GM12878 (cell line): Measurements from ENCODE around the gene KCTD6. TPM values are rescaled to one million over a fixed set of nuclear protein-coding genes. Genes with fewer than 3 reads are reported as not detected.

Experiments used
- ATAC-seq: fragments of 200-7000 bp; cut with Tn5 transposase; 3 replicates; pipeline ENCODE4 v1.9.1; 2020; ENCODE audit warnings: mild to moderate bottlenecking, moderate library complexity
- BruUV-seq: library from RNA; stranded (reverse); fragments of 400-500 nt; replicated peaks from 2 replicates; lab custom pipeline; 2021; lab: Mats Ljungman, UMichigan
- CTCF ChIA-PET: fragments of 300-600 bp; sonication (Branson Sonifier 250); formaldehyde crosslinking; extraction: SDS; loops from one replicate; lab custom pipeline; 2021; ENCODE audit warnings: inconsistent platforms; lab: Yijun Ruan, JAX
- POLR2A ChIA-PET: fragments of 350-600 bp; formaldehyde crosslinking; extraction: SDS; loops from one replicate; lab custom pipeline; 2021; ENCODE audit warnings: inconsistent platforms; lab: Charles Lee
- RAD21 ChIA-PET: fragments of 300-600 bp; sonication (Branson Sonifier 250); formaldehyde crosslinking; loops from one replicate; lab custom pipeline; 2023; ENCODE audit warnings: antibody characterized with exemption; ENCODE audit not compliant: unreplicated experiment; lab: Charles Lee
- SMC1A ChIA-PET: fragments of 300-600 bp; sonication (Branson Sonifier 250); formaldehyde crosslinking; loops from one replicate; lab custom pipeline; 2023; ENCODE audit not compliant: unreplicated experiment, uncharacterized antibody; lab: Charles Lee
- DNase-seq: peaks from one replicate; pipeline ENCODE4 v3.0.0-alpha.2; 2011; ENCODE audit warnings: low read depth, low spot score
- FAIRE-seq: peaks from 3 replicates; lab custom pipeline; 2011; peaks lifted over from hg19 to GRCh38; lab: Jason Lieb, UNC
- H2AFZ ChIP-seq: 2 replicates; pipeline ENCODE4 v1.6.0; 2011; ENCODE audit warnings: low read depth, low read length, control low read depth; ENCODE audit not compliant: control insufficient read depth
- H3K27ac ChIP-seq: 2 replicates; pipeline ENCODE4 v1.5.1; 2011; ENCODE audit warnings: control low read depth; ENCODE audit not compliant: control insufficient read depth, insufficient read depth
- H3K27me3 ChIP-seq, 2 experiments: replicated peaks in 1 of 2; 2 replicates each; pipeline versions ENCODE4 v1.6.0 to v1.6.1; 2011; ENCODE audit warnings: low read length in 1 of 2; ENCODE audit not compliant: control insufficient read depth in 2 of 2, insufficient read depth in 2 of 2
- H3K36me3 ChIP-seq, 2 experiments: 2 replicates each; pipeline ENCODE4 v1.5.1; 2011; ENCODE audit warnings: low read length in 1 of 2; ENCODE audit not compliant: control insufficient read depth in 2 of 2, insufficient read depth in 2 of 2
- H3K4me1 ChIP-seq: 2 replicates; pipeline ENCODE4 v1.6.1; 2011; ENCODE audit warnings: mild to moderate bottlenecking, low read length, moderate library complexity, mixed read lengths; ENCODE audit not compliant: control insufficient read depth, insufficient read depth
- H3K4me2 ChIP-seq: 2 replicates; pipeline ENCODE4 v1.6.0; 2011; ENCODE audit warnings: control low read depth; ENCODE audit not compliant: control insufficient read depth, insufficient read depth
- H3K4me3 ChIP-seq: fragments of 200-600 bp; sonication (generic); 2 replicates; pipeline ENCODE4 v1.5.1; 2016
- H3K79me2 ChIP-seq: 2 replicates; pipeline ENCODE4 v1.6.0; 2011; ENCODE audit warnings: low read length; ENCODE audit not compliant: control insufficient read depth, insufficient read depth
- H3K9ac ChIP-seq: 2 replicates; pipeline ENCODE4 v1.8.0; 2011; ENCODE audit warnings: low read length, control low read depth, mixed read lengths; ENCODE audit not compliant: control insufficient read depth, insufficient read depth
- H3K9me3 ChIP-seq: replicated peaks from 3 replicates; pipeline ENCODE4 v1.5.1; 2011; ENCODE audit warnings: mild to moderate bottlenecking, low read length; ENCODE audit not compliant: control insufficient read depth, insufficient read depth
- H4K20me1 ChIP-seq: 2 replicates; pipeline ENCODE4 v1.6.0; 2011; ENCODE audit not compliant: control insufficient read depth, insufficient read depth
- CHD1 ChIP-seq: IDR thresholded peaks from 2 replicates; pipeline ENCODE4 v1.6.1; 2012; ENCODE audit warnings: low read depth, low read length, improper control_type of control experiment
- E4F1 ChIP-seq: fragments of 450-650 bp; IDR thresholded peaks from 2 replicates; pipeline ENCODE4 v1.6.1; 2018; ENCODE audit warnings: borderline replicate concordance, mild to moderate bottlenecking; ENCODE audit not compliant: partially characterized antibody
- EZH2 ChIP-seq: IDR thresholded peaks from 2 replicates; pipeline ENCODE4 v1.6.1; 2012; ENCODE audit warnings: low read depth, mild to moderate bottlenecking, control low read depth, inconsistent platforms, low read length, borderline replicate concordance; ENCODE audit not compliant: control insufficient read depth
- KLF5 ChIP-seq: fragments of 450-650 bp; IDR thresholded peaks from 2 replicates; pipeline ENCODE4 v1.6.1; 2014; ENCODE audit warnings: mild to moderate bottlenecking; ENCODE audit not compliant: partially characterized antibody
- MXI1 ChIP-seq: fragments of 150-350 bp; IDR thresholded peaks from 2 replicates; pipeline ENCODE4 v1.6.1; 2011; ENCODE audit warnings: low read depth, mild to moderate bottlenecking, inconsistent platforms, low read length, improper control_type of control experiment
- NRF1 ChIP-seq: conservative IDR thresholded peaks from 2 replicates; pipeline ENCODE4 v1.6.1; 2011; ENCODE audit warnings: mild to moderate bottlenecking, low read depth, low read length, improper control_type of control experiment
- WGBS: methylation state at CpG from one replicate; pipeline ENCODE4 v1.1.6; 2016; ENCODE audit warnings: low lambda C conversion rate; ENCODE audit not compliant: insufficient replicate concordance, insufficient coverage; ENCODE audit errors: missing lambda C conversion rate; 5-methylcytosine and 5-hydroxymethylcytosine counted together
- in situ Hi-C: fragments of 300-500 bp; cut with MboI; formaldehyde crosslinking; loops from 9 replicates; pipeline ENCODE4 v1.14.3; 2018; ENCODE audit warnings: mixed read lengths
- intact Hi-C: fragments of 100-400 bp; cut with micrococcal nuclease; formaldehyde crosslinking; loops from one replicate; pipeline ENCODE4 v1.14.2; 2022; ENCODE audit not compliant: unreplicated experiment
- polyA plus RNA-seq, 11 experiments: library from polyadenylated mRNA; depleted of rRNA in 4 of 11; unstranded in 6 of 11; stranded (reverse) in 5 of 11; fragments of >200 nt; fragmentation: Nextera tagmentation in 4 of 11; fragmentation: Illumina TruSeq in 1 of 11; extraction: Ambion mirVana in 4 of 11; extraction: Trizol in 1 of 11; gene quantifications; 1 replicate in 1 of 11; 2 replicates in 10 of 11; pipeline versions ENCODE4 v1.2.1 to v1.2.3, GENCODE V29; 2011 to 2016; ENCODE audit warnings: inconsistent platforms in 2 of 11, missing spikeins in 2 of 11, low read depth in 1 of 11
- total RNA-seq, 4 experiments: library from RNA; depleted of rRNA in 3 of 4; stranded (reverse); fragments of >200 nt in 3 of 4; fragmentation: Illumina TruSeq in 1 of 4; extraction: Trizol in 1 of 4; gene quantifications; 2 replicates each; pipeline versions ENCODE4 v1.2.1 to v1.2.3, GENCODE V29; 2013 to 2021
- TF ChIP-seq, protein P1 (sequence below): fragments of 450-650 bp; IDR thresholded peaks from 2 replicates; pipeline ENCODE4 v1.6.1; 2017; ENCODE audit warnings: antibody characterized with exemption, mild to moderate bottlenecking, moderate library complexity

Gene KCTD6
- total and polyA plus RNA-seq, 10 of the 15 experiments (the other 5 are each of a cell fraction or from before 2014, with no cell fraction given): 5.2 to 10.7 (median 8.7) TPM

GRCh38 chr3:58514405-58514804, 22.5 kb downstream of the KCTD6 start:
- H4K20me1 ChIP-seq: no peaks in the 10 kb centered on the region
- peaks cover 0 to 4% of the 10 kb centered on the region in 2 experiments; a peak in 2 of 4 replicates for H3K27me3 ChIP-seq
- H3K36me3 ChIP-seq: no peaks in the 10 kb centered on the region
- intact Hi-C loops (no loop called here), in situ Hi-C loops (no loop called here)
- no peak overlapping the region for H3K4me3 ChIP-seq
- ChIA-PET RAD21 (interaction anchor here (1.5 kb wide), 1 partner anchor 51 kb away, joined by 3 read pairs; no protein-coding TSS in a partner anchor), POLR2A (no interaction called here), SMC1A (interaction anchor here (1.2 kb wide), 1 partner anchor 10 kb away, joined by 4 read pairs; no protein-coding TSS in a partner anchor), CTCF (interaction anchor here (0.9 kb wide), 1 partner anchor 208 kb away, joined by 5 read pairs; the partner anchor contains the start of gene HTD2)
- H3K27ac ChIP-seq: no peak overlapping the region
- FAIRE-seq (no peak), DNase-seq (no peak), ATAC-seq (no peak)
- WGBS: 67% methylated on average over 3 of the region's 3 CpGs
- no peaks in the 10 kb centered on the region for H3K9me3 ChIP-seq
- no peak overlapping the region for H3K9ac ChIP-seq
- H3K4me1 ChIP-seq: no peaks in the 10 kb centered on the region
- no peak overlapping the region for H3K4me2 ChIP-seq
- no peaks in the 10 kb centered on the region for H3K79me2 ChIP-seq
- TF ChIP-seq CHD1 (no peak), EZH2 (no peak), E4F1 (no peak), MXI1 (no peak), NRF1 (no peak), KLF5 (no peak)
- TF ChIP-seq, protein P1, sequence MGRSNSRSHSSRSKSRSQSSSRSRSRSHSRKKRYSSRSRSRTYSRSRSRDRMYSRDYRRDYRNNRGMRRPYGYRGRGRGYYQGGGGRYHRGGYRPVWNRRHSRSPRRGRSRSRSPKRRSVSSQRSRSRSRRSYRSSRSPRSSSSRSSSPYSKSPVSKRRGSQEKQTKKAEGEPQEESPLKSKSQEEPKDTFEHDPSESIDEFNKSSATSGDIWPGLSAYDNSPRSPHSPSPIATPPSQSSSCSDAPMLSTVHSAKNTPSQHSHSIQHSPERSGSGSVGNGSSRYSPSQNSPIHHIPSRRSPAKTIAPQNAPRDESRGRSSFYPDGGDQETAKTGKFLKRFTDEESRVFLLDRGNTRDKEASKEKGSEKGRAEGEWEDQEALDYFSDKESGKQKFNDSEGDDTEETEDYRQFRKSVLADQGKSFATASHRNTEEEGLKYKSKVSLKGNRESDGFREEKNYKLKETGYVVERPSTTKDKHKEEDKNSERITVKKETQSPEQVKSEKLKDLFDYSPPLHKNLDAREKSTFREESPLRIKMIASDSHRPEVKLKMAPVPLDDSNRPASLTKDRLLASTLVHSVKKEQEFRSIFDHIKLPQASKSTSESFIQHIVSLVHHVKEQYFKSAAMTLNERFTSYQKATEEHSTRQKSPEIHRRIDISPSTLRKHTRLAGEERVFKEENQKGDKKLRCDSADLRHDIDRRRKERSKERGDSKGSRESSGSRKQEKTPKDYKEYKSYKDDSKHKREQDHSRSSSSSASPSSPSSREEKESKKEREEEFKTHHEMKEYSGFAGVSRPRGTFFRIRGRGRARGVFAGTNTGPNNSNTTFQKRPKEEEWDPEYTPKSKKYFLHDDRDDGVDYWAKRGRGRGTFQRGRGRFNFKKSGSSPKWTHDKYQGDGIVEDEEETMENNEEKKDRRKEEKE: no peak
- BruUV-seq: no TSS peak
- H2AFZ ChIP-seq: no peak overlapping the region
